T-helper 1 cell treated with Interleukin-12 subunit alpha and Interleukin-12 subunit beta and Interleukin-4 antibody, amounts not matched to agents 30 μg/mL and 1 μg/mL, for 36 hours (primary cell): ENCODE results near the gene KLHL30.
"Not testable (repeated sequence)": the region's sequence is repeated elsewhere in the genome, so short reads cannot be mapped to it uniquely, and the experiment has no call there.

Experiments used
- H3K27ac Mint-ChIP-seq: one replicate; pipeline ENCODE4 v1.8.0; 2021; ENCODE audit warnings: mild to moderate bottlenecking, mixed read lengths
- H3K27me3 Mint-ChIP-seq: one replicate; pipeline ENCODE4 v1.8.0; 2021; ENCODE audit warnings: low read depth, mixed read lengths
- H3K36me3 Mint-ChIP-seq: one replicate; pipeline ENCODE4 v1.8.0; 2021; ENCODE audit warnings: low read depth, mixed read lengths
- H3K4me1 Mint-ChIP-seq: one replicate; pipeline ENCODE4 v1.8.0; 2021; ENCODE audit warnings: low read depth, mixed read lengths
- H3K4me3 Mint-ChIP-seq: one replicate; pipeline ENCODE4 v1.8.0; 2021; ENCODE audit warnings: mild to moderate bottlenecking, moderate library complexity, mixed read lengths
- H3K9me3 Mint-ChIP-seq: one replicate; pipeline ENCODE4 v1.8.0; 2021; ENCODE audit warnings: mixed read lengths

Gene KLHL30

GRCh38 chr2:238107525-238108422 is 30.7 kb upstream of the KLHL30 start:
- no peak overlapping the region for H3K4me3 Mint-ChIP-seq

GRCh38 chr2:238108423-238109183 is 29.9 kb upstream of the KLHL30 start:
- no peaks in the 10 kb centered on the region for H3K36me3 Mint-ChIP-seq
- no peaks in the 10 kb centered on the region for H3K27me3 Mint-ChIP-seq
- peaks cover 15% of the 10 kb centered on the region for H3K4me1 Mint-ChIP-seq
- H3K9me3 Mint-ChIP-seq = peaks cover 19% of the 10 kb centered on the region
- no peak overlapping the region for H3K4me3 Mint-ChIP-seq
- H3K27ac Mint-ChIP-seq = no peak overlapping the region

More at GRCh38 chr2:238107525-238108422, 30.7 kb upstream of the KLHL30 start:
- peaks cover 15% of the 10 kb centered on the region for H3K4me1 Mint-ChIP-seq
- no peaks in the 10 kb centered on the region for H3K27me3 Mint-ChIP-seq
- peaks cover 12% of the 10 kb centered on the region for H3K9me3 Mint-ChIP-seq
- H3K36me3 Mint-ChIP-seq = no peaks in the 10 kb centered on the region
- no peak overlapping the region for H3K27ac Mint-ChIP-seq

- no peaks in the 10 kb centered on the region for H3K36me3 Mint-ChIP-seq
- peaks cover 5% of the 10 kb centered on the region for H3K27me3 Mint-ChIP-seq
- peaks cover 9% of the 10 kb centered on the region for H3K4me1 Mint-ChIP-seq
- H3K4me3 Mint-ChIP-seq = no peak overlapping the region
- H3K27ac Mint-ChIP-seq = no peak overlapping the region
- peaks cover 19% of the 10 kb centered on the region for H3K9me3 Mint-ChIP-seq
These were observed 24.9 kb upstream of the KLHL30 start for GRCh38 chr2:238113611-238114010.

GRCh38 chr2:238114331-238114841 is 24.1 kb upstream of the KLHL30 start:
- no peaks in the 10 kb centered on the region for H3K36me3 Mint-ChIP-seq
- H3K9me3 Mint-ChIP-seq = peaks cover 19% of the 10 kb centered on the region
- no peak overlapping the region for H3K27ac Mint-ChIP-seq
- H3K4me1 Mint-ChIP-seq = peaks cover 2% of the 10 kb centered on the region
- H3K27me3 Mint-ChIP-seq = peaks cover 5% of the 10 kb centered on the region
- H3K4me3 Mint-ChIP-seq = no peak overlapping the region

- no peak overlapping the region for H3K4me3 Mint-ChIP-seq
- H3K9me3 Mint-ChIP-seq = peaks cover 19% of the 10 kb centered on the region
- no peaks in the 10 kb centered on the region for H3K4me1 Mint-ChIP-seq
- no peak overlapping the region for H3K27ac Mint-ChIP-seq
- H3K27me3 Mint-ChIP-seq = peaks cover 5% of the 10 kb centered on the region
- H3K36me3 Mint-ChIP-seq = no peaks in the 10 kb centered on the region
These were observed 23.4 kb upstream of the KLHL30 start for GRCh38 chr2:238114851-238115660.

- H3K4me3 Mint-ChIP-seq, H3K27me3 Mint-ChIP-seq, H3K27ac Mint-ChIP-seq, H3K4me1 Mint-ChIP-seq, H3K36me3 Mint-ChIP-seq: not testable (repeated sequence)
- peaks cover 19% of the 10 kb centered on the region for H3K9me3 Mint-ChIP-seq
These were observed 22.8 kb upstream of the KLHL30 start for GRCh38 chr2:238115709-238116108.

- Mint-ChIP-seq H3K9me3 (peaks cover 16% of the 10 kb centered on the region), H3K27ac (no peak overlapping the region), H3K4me3 (no peak overlapping the region), H3K27me3 (peaks cover 5% of the 10 kb centered on the region), H3K36me3 (no peaks in the 10 kb centered on the region), H3K4me1 (no peaks in the 10 kb centered on the region)
These were observed 21.9 kb upstream of the KLHL30 start for GRCh38 chr2:238116298-238117198.

GRCh38 chr2:238117199-238118154 is 21.0 kb upstream of the KLHL30 start:
- no peak overlapping the region for H3K4me3 Mint-ChIP-seq

GRCh38 chr2:238119756-238120462 is 18.6 kb upstream of the KLHL30 start:
- Mint-ChIP-seq H3K36me3 (no peaks in the 10 kb centered on the region), H3K4me1 (no peaks in the 10 kb centered on the region), H3K4me3 (no peak overlapping the region), H3K27me3 (peaks cover 5% of the 10 kb centered on the region), H3K9me3 (no peaks in the 10 kb centered on the region), H3K27ac (no peak overlapping the region)

More at GRCh38 chr2:238117199-238118154, 21.0 kb upstream of the KLHL30 start:
- Mint-ChIP-seq H3K27ac (peak overlapping the region; percentile 5), H3K27me3 (peaks cover 5% of the 10 kb centered on the region), H3K4me1 (no peaks in the 10 kb centered on the region), H3K36me3 (no peaks in the 10 kb centered on the region), H3K9me3 (peaks cover 11% of the 10 kb centered on the region)

- H3K27me3 Mint-ChIP-seq = peaks cover 5% of the 10 kb centered on the region
- H3K9me3 Mint-ChIP-seq = no peaks in the 10 kb centered on the region
- H3K4me1 Mint-ChIP-seq = no peaks in the 10 kb centered on the region
- no peak overlapping the region for H3K27ac Mint-ChIP-seq
- H3K4me3 Mint-ChIP-seq = no peak overlapping the region
- H3K36me3 Mint-ChIP-seq = no peaks in the 10 kb centered on the region
These were observed 17.8 kb upstream of the KLHL30 start for GRCh38 chr2:238120463-238121298.

GRCh38 chr2:238121511-238122286 is 16.8 kb upstream of the KLHL30 start:
- Mint-ChIP-seq H3K4me3 (no peak overlapping the region), H3K4me1 (no peaks in the 10 kb centered on the region), H3K27me3 (peaks cover 5% of the 10 kb centered on the region), H3K27ac (no peak overlapping the region), H3K9me3 (no peaks in the 10 kb centered on the region), H3K36me3 (no peaks in the 10 kb centered on the region)
